WI38 (cell line): ENCODE results near the gene MTUS2.

ENCODE experiments used
- H3K4me3 ChIP-seq: 2 replicates; pipeline ENCODE4 v1.5.1; 2011; ENCODE audit warnings: low read depth, mild to moderate bottlenecking, control low read depth, low read length
- TF ChIP-seq, protein P1 (sequence below): IDR thresholded peaks from 2 replicates; pipeline ENCODE4 v1.5.1; 2012; ENCODE audit warnings: low read depth, mild to moderate bottlenecking, control low read depth, low read length

The MTUS2 gene

DNA sequence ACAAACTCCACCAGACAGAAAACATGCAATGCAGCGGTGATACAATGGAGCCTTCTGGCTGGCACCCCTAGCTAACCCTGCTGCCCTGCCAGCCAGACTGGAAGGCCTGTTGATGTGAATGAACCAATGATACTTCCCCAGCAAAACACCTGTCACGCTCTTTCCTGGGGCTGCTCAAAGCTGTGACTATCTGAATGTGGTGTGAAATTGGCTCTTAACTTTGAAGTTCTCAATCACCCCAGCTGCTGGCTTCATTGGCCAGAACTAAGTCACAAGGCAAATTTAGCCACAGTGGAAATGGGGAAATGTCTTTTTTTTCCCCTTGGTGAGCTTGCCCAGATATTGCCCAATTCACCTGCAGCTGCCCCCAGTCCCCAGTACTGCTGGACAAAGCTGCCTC, 628.0 kb downstream of the MTUS2 start:
- no peak overlapping the region for H3K4me3 ChIP-seq
- TF ChIP-seq, protein P1, sequence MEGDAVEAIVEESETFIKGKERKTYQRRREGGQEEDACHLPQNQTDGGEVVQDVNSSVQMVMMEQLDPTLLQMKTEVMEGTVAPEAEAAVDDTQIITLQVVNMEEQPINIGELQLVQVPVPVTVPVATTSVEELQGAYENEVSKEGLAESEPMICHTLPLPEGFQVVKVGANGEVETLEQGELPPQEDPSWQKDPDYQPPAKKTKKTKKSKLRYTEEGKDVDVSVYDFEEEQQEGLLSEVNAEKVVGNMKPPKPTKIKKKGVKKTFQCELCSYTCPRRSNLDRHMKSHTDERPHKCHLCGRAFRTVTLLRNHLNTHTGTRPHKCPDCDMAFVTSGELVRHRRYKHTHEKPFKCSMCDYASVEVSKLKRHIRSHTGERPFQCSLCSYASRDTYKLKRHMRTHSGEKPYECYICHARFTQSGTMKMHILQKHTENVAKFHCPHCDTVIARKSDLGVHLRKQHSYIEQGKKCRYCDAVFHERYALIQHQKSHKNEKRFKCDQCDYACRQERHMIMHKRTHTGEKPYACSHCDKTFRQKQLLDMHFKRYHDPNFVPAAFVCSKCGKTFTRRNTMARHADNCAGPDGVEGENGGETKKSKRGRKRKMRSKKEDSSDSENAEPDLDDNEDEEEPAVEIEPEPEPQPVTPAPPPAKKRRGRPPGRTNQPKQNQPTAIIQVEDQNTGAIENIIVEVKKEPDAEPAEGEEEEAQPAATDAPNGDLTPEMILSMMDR = no peak

DNA sequence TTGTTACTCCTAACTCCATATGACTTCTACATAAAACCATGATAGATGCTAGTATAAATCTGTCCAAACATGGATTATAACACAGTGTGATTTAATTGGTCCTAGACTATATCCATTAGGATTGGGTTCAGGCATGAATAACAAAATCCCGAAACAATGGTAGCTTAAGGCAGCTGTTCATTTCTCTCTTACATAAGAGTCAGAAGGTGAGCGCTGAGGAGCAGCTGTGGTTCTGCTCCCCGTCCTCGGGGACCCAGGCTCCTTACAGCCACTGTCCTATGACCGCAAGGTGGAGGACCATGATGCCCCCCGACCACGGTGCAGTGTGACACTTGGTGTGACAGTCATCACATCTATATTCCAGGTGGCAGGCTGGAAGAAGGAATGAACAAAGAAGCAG, 629.6 kb downstream of the MTUS2 start:
- TF ChIP-seq, protein P1 = no peak
- no peak overlapping the region for H3K4me3 ChIP-seq

DNA sequence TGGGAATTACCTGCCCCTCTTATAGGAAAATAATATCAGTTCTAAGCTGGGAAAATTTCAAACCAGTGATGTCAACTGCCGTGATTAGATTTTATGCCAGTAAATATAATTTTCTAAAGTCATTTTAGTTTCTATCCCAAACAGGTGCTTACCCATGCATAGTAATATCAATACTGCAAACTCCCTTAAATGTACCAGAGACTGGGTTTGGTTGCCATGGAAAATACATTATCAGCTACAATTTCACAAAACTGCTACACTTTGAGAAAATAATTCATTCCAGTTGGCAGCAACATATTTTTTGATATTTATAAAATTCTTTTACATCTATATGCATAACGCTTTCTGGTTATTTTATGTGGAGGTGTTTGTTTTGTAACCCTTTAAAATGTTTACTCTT, 631.8 kb downstream of the MTUS2 start:
- TF ChIP-seq, protein P1 = no peak
- H3K4me3 ChIP-seq = no peak overlapping the region

DNA sequence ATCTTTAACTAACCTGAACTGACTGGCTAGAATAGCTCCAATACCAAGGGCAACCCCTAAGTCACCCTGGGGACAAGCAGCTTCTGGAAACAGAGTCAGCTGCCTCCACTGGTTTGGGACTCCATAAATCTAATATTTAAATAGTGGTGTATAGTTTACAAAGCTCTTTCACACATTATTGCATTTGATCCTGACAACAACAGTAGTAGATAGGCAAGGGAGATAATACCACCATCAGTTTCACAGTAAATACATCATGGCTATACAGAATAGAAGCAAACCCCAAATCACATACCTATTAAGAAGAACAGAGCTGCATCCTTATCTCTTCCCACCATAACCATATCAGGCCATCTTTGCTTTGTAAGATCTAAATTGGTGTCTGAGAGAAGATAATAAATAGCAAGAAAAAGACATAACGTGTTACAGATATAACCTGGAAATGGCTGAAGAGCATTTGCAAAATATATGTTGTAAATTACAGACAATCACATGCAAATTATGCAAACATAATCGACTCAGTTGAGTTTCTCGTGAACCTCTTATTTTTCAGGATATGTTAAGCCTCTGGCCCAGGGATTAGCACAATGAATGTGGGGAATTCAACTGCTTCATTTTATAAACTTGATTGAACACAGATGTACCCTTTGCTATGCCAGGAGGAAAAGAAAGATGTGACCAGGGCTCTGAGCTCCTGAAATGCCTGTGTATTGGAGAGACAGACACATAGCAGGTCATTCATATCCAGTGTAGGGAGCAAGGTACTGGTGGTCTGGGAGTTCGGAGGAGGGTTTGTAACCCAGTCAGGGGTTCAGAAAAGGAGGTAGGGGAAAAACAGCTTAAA, 632.9 kb downstream of the MTUS2 start:
- TF ChIP-seq, protein P1 = no peak

DNA sequence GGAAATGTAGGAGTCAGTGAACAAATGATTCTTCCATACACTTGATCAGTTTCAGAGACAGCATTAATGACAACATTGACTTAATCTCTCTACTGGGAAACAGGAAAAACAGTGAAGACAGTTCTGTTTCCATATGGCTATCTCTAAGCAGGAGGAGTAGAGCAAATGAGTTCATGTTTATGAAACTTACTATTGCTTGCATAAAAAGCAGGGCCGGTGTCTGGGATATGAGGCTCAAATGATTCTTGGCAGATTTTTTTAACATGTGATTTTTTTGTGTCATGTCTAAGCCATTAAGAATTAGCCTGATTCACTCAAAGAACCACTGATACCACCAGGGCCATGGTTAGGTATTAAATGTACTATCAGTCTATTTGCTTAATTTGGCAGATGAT, 633.5 kb downstream of the MTUS2 start:
- TF ChIP-seq, protein P1 = no peak
- no peak overlapping the region for H3K4me3 ChIP-seq

More for the DNA sequence above, 632.9 kb downstream of the MTUS2 start:
- H3K4me3 ChIP-seq = no peak overlapping the region

DNA sequence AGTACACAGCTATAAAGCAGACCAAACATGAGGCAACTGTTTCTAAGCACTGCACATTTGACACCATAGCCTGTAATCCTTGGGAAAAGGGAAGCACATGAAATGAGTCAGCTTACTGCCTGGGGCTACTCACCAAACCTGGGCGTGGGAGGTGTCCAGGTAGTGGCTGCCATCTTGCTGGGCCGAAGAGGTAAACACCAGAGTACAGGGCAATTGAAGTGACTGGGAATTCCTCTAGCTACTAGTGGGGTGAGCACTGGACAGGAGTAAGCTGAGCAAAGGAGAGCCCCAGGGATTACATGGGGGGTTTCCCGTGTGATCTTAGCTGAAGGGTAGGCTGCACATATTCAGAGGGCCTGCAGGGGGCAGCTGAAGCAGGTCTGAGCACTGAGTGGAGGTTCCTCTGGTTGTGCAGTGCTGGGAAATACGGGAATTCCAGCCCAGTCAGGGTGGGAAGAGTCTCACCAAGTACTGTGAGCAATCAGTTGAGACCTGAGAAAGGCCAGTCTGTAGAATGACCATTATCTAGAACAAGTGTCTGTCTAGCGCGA, 634.9 kb downstream of the MTUS2 start:
- TF ChIP-seq, protein P1 = peak; percentile 57
- no peak overlapping the region for H3K4me3 ChIP-seq

DNA sequence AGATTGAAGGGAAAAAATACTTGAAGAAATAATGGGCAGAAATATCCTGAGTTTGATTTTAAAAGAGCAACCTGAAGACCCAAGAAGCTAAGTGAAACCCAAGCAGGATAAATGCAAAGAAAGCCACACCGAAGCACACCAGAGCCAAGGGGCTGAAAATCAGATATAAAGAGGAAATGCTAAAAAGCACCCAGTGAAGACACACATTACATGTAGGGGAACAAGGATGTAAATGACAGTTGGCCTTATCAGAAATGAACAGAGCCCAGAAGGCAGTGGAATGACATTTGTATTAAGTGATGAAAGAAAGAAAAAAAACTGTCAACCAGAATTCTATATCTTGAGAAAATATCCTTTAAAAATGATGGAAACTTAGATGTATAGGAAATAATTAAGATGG, 636.3 kb downstream of the MTUS2 start:
- TF ChIP-seq, protein P1 = no peak
- no peak overlapping the region for H3K4me3 ChIP-seq
